ENCODE measurements around the gene SYCE3. TPM values are rescaled to one million over a fixed set of nuclear protein-coding genes. Genes with fewer than 3 reads are reported as not detected.

The SYCE3 gene
- total and polyA plus RNA-seq, 9 of the 15 experiments (the other 6 are each of a cell fraction or from before 2014, with no cell fraction given): 0.56 TPM; not detected in 8

DNA sequence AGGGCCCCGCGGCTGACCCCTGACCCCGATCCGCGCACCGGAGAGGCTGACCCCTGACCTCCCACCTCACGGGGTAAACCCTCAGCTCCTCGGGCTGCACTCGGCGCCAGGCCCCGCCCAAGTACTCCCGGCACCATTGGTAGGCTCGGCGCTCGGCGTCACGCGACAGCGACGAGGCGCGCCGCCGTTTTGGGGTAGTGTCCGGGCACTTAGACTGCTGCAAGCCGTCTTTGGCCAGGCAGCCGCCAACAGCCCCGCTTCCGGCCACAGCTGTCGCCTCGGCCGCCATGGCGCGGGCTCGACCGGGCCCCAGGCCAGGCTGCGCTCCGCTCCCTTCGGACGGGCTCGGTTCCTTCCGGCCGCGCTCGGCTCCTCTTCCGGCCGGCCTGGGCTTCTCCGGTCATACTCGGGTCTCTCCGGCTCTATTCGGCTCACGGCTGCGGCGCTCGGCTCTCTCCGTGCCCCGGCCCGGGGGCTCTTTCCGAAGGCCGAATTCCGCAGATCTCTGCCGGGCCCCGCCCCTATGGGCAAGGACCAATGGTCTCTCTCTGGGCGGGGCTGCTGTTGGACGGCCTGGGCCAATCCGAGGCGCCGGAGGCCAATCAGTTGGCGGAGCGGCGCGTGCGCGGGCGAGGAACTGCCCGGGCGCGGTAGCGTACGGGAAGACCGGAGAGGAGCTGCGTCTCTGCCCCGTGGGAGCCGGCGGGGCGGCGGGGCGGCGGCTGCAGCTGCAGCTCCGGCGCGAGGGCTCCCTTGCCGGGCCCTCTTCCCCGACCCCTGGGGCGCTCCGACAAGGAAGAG, 20.0 kb upstream of the SYCE3 start, which contains the start of gene CHKB:
CHKB (minus strand) TSS at position 357 of the 801 bp plus-strand sequence; CDS start at position 289, 68 bp downstream.
- Histone ChIP-seq H3K79me2 (ENCODE audit: control insufficient read depth, insufficient read depth, low read length) (peaks cover 6% of the 10 kb centered on the region; the same call in 2 of the 3 replicates), H3K27ac (ENCODE audit: extremely low read depth, low read depth, low read length) (peak within 1 kb of the TSS; percentile 96), H3K36me3 (ENCODE audit: control insufficient read depth, insufficient read depth, low read length) (no peaks in the 10 kb centered on the region; the same call in 2 of the 3 replicates), H3K4me2 (ENCODE audit: insufficient read depth, low read length) (peak within 1 kb of the TSS; percentile 88), H3K9ac (ENCODE audit: insufficient read depth in 1 of 2, low read depth in 2 of 2, low read length in 2 of 2) (peak within 1 kb of the TSS; percentile 93 to 97), H3K4me3 (peak within 1 kb of the TSS; percentile 77), H3K4me1 (replicated peaks in 1 of 2; ENCODE audit: control insufficient read depth in 2 of 2, insufficient read depth in 2 of 2, low read length in 2 of 2) (peaks cover 15 to 29% of the 10 kb centered on the region in 2 experiments; a peak in 4 of 5 replicates), H2AFZ (ENCODE audit: low read depth, low read length) (peak within 1 kb of the TSS; percentile 92), H4K20me1 (replicated peaks; ENCODE audit: control insufficient read depth, insufficient read depth, low read length) (no peaks in the 10 kb centered on the region), H3K27me3 (ENCODE audit: control insufficient read depth in 2 of 2, insufficient read depth in 2 of 2, low read length in 2 of 2) (no peaks in the 10 kb centered on the region), H3K9me3 (replicated peaks; ENCODE audit: control insufficient read depth, insufficient read depth, low read depth, low read length) (no peaks in the 10 kb centered on the region), H3K9me1 (ENCODE audit: control insufficient read depth, insufficient read depth, low read length) (no peaks in the 10 kb centered on the region)
- ChIA-PET POLR2A (interaction anchor here (0.5 to 1.6 kb wide), 8 partner anchors 11 to 242 kb away, joined by 3 to 4 read pairs (median 3); partner anchors contain the start of genes SCO2 and SYCE3), CTCF (ENCODE audit: low intra/inter-chr PET ratio) (interaction anchor here (0.7 kb wide), 1 partner anchor 72 kb away, joined by 3 read pairs; no protein-coding TSS in a partner anchor)
- BruUV-seq (replicated peaks): no TSS peak
- peak; percentile 94 to 97 (median 95) for DNase-seq (ENCODE audit: extremely low read depth in 1 of 4, low spot score in 3 of 4)
- ATAC-seq: peak; percentile 98
- in situ Hi-C loops (cut with MboI) (no loop called here), intact Hi-C loops (cut with micrococcal nuclease) (no loop called here)
- FAIRE-seq: peak; percentile 91
- under 1% methylated on average over 47 of the region's 96 CpGs for WGBS (ENCODE audit: insufficient coverage, low coverage, missing lambda C conversion rate)
- TF ChIP-seq SMARCA4 (IDR thresholded peaks at IDR 0.05): no peak
- TF ChIP-seq RBM34 (IDR thresholded peaks at IDR 0.05; ENCODE audit: borderline replicate concordance, insufficient read depth, low read length): peak; percentile 82; the same call in 1 of the 2 replicates
- TF ChIP-seq PHF8 (IDR thresholded peaks at IDR 0.05; ENCODE audit: borderline replicate concordance, low read length): peak; percentile 86
- TF ChIP-seq, protein P1, sequence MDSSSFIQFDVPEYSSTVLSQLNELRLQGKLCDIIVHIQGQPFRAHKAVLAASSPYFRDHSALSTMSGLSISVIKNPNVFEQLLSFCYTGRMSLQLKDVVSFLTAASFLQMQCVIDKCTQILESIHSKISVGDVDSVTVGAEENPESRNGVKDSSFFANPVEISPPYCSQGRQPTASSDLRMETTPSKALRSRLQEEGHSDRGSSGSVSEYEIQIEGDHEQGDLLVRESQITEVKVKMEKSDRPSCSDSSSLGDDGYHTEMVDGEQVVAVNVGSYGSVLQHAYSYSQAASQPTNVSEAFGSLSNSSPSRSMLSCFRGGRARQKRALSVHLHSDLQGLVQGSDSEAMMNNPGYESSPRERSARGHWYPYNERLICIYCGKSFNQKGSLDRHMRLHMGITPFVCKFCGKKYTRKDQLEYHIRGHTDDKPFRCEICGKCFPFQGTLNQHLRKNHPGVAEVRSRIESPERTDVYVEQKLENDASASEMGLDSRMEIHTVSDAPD (CRISPR knock-in tag; IDR thresholded peaks at IDR 0.05): no peak
- no peak for TF ChIP-seq COPS2 (conservative IDR thresholded peaks at IDR 0.05)
- peak; percentile 68 for TF ChIP-seq KDM5B (IDR thresholded peaks at IDR 0.05; ENCODE audit: insufficient replicate concordance, low read depth, low read length)
- TF ChIP-seq GABPB1 (CRISPR knock-in tag; IDR thresholded peaks at IDR 0.05): peak; percentile 66; the same call in 1 of the 2 replicates
- TF ChIP-seq, protein P2, sequence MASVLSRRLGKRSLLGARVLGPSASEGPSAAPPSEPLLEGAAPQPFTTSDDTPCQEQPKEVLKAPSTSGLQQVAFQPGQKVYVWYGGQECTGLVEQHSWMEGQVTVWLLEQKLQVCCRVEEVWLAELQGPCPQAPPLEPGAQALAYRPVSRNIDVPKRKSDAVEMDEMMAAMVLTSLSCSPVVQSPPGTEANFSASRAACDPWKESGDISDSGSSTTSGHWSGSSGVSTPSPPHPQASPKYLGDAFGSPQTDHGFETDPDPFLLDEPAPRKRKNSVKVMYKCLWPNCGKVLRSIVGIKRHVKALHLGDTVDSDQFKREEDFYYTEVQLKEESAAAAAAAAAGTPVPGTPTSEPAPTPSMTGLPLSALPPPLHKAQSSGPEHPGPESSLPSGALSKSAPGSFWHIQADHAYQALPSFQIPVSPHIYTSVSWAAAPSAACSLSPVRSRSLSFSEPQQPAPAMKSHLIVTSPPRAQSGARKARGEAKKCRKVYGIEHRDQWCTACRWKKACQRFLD (CRISPR knock-in tag; IDR thresholded peaks at IDR 0.05): 0 out of 2 replicates have a peak, but pooled peaks have one; percentile 42
- TF ChIP-seq, protein P3, sequence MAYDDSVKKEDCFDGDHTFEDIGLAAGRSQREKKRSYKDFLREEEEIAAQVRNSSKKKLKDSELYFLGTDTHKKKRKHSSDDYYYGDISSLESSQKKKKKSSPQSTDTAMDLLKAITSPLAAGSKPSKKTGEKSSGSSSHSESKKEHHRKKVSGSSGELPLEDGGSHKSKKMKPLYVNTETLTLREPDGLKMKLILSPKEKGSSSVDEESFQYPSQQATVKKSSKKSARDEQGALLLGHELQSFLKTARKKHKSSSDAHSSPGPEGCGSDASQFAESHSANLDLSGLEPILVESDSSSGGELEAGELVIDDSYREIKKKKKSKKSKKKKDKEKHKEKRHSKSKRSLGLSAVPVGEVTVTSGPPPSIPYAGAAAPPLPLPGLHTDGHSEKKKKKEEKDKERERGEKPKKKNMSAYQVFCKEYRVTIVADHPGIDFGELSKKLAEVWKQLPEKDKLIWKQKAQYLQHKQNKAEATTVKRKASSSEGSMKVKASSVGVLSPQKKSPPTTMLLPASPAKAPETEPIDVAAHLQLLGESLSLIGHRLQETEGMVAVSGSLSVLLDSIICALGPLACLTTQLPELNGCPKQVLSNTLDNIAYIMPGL (CRISPR knock-in tag; IDR thresholded peaks at IDR 0.05): no peak
- TF ChIP-seq, protein P4, sequence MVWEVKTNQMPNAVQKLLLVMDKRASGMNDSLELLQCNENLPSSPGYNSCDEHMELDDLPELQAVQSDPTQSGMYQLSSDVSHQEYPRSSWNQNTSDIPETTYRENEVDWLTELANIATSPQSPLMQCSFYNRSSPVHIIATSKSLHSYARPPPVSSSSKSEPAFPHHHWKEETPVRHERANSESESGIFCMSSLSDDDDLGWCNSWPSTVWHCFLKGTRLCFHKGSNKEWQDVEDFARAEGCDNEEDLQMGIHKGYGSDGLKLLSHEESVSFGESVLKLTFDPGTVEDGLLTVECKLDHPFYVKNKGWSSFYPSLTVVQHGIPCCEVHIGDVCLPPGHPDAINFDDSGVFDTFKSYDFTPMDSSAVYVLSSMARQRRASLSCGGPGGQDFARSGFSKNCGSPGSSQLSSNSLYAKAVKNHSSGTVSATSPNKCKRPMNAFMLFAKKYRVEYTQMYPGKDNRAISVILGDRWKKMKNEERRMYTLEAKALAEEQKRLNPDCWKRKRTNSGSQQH (CRISPR knock-in tag; IDR thresholded peaks at IDR 0.05): no peak
- TF ChIP-seq ETS2 (tag; IDR thresholded peaks at IDR 0.05; ENCODE audit: borderline replicate concordance, poor library complexity, severe bottlenecking): no peak

All from K562 (cell line).